HG02973 (cell line): ENCODE results near the gene HEBP1.

Experiments used
- ATAC-seq: cut with Tn5 transposase; IDR thresholded peaks from one replicate; pipeline ENCODE4 v1.9.1; 2021; ENCODE audit warnings: moderate library complexity; ENCODE audit not compliant: unreplicated experiment

HEBP1 gene

DNA sequence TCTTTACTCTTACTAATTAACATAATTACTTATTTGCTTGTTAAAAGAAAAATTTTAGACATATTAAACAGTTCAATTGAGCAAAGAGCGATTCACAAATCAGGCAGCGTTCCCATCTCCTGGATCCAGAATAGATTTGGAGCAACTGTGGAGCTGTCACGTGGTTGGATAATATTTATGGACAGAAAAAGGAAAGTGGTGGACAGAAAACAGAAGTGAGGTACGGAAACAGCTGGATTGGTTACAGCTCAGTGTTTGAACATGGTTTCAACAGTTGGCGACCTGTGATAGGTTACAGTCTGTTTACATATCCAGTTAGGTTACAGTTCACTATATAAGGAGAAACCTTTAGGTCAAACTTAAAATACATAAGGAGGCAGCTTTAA is 24.5 kb upstream of the HEBP1 start:
- ATAC-seq: no peak

DNA sequence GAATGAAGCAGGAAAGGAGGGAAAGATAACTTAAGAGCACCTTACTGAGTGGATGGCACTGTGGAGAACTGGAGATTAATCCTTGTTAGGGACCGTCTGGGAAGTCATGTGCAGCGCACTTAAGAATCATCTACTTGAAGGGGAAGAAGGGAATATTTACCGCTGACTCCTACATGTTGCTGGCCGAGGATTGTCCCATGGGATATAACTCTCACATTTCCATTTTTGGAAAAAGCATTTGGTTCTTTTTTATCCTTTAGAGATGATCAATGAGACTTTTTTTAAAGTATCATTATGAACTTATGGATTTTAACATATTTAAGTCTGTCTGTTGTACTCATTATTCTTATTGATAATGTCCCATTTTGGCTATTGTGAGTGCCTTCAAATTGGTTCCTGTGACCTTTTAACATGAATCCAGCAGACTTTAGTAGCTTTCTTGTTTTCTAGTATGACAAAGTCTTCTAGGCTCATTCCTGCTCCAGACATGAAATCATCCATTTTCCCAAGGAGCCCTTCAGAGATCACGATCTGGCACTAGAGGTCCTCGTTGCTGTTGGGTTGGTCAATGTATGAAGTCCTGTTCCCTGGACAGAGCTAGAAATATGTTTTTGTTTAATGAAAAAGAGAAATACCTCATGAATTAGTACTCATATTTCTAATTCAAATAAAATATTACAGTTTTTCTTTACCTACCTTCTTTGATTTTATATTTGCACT is 23.9 kb upstream of the HEBP1 start:
- ATAC-seq: no peak

DNA sequence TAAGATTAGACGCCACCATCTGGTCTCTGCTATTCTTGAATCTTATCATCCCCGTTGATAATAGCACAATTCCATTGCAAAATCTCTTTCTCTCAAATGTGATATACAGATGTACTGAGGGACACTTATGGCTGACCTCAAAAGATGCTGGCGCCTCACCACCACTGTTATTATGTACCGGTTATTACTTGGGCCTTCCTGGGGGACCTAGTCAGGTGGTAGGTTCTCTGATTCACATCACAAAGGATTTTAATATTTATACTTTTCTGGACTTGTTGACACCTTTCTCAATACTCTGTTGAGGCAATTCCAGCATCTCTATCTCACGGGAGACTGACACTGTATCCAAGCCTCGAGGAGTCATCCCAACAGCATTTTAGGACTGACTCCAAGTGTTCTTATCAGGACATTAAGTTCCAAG is 22.8 kb upstream of the HEBP1 start:
- no peak for ATAC-seq

DNA sequence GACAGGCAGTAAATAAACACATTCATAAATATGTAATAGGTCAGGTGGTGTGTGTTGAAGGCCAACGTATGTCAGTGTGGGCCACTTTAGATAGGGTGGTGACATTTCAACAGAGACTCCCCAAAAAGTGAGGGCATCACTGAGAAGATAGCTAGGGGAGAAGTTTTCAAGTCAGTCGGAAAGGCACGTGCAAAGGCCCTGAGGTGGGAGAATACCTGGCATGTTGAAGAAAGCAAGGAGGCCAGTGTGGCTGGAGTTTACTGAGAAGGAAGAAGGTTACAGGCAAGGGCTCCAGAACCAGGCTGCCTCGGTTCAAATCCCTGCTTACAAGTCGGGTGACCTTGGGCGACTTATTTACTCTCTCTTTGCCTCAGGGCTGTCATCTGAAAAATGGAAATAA is 11.0 kb upstream of the HEBP1 start:
- ATAC-seq: no peak

DNA sequence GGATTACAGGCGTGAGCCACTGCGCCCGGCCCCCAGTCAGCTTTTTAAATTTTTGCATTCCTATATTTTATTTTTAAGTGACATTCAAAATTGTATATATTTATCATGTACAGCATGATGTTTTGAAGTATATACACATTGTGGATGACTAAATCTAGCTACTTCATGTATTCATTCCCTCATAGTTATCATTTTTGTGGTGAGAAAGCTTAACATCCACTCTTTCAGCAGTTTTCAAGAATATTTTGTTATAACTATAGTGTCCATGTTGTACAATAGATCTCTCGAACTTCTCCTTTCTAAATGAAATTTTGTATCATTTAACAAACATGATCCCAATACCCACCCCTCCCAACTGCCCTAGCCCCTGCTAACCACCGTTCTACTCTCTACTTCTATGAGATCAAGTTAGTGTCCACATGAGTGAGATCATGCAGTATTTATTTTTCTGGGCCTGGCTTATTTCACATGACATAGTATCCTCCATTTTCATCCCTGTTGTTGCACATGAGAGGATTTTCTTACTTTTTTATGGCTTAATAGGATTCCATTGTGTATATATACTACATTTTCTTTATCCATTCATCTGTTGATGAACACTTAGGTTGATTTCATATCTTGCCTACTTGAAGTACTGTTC is 8.8 kb upstream of the HEBP1 start:
- no peak for ATAC-seq

DNA sequence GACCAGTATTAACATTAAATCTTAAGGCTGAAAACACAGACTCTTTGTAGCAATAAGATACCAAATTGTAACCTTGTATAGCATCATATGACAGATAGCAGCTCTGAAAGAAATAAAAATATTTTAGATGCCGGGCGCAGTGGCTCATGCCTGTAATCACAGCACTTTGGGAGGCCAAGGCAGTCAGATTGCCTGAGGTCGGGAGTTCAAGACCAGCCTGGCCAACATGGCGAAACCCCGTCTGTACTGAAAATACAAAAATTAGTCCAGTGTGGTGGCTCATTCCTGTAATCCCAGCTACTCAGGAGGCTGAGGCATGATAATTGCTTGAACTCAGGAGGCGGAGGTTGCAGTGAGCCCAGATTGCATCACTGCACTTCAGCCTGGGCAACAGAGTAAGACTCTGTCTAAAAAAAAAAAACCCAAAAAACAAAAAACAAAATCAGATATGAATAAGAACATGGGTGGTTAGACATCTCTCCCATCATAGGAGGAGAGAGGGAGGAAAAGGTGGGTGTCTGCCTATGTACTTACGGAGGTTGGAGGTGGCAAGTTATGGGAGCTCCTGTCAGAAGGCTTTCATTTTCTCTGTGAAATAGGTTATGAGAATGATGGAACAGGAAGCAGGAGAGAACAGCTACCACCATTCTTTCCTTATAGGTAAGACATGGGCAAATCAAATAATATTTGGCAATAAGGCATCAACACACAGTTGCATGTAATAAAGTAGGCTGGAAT is 7.6 kb upstream of the HEBP1 start:
- no peak for ATAC-seq

DNA sequence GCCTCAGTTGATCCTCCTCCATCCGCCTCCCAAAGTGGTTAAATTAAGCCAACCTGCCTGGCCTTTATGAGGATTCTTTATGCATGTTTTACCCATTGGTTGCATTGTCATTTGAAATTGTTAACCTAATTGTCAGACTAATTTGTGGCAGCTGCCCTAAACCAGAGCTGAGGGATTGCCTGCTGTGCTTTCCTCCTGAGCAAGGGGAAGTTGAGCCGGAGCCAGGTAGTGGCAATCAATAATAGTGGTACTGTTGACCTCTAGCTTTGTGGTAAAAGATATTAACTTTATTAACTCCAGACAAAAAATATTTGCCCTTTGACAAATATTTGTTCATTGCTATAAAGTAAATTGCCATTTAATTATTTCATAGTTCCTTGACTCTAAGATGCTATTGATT is 5.6 kb upstream of the HEBP1 start:
- ATAC-seq: no peak

DNA sequence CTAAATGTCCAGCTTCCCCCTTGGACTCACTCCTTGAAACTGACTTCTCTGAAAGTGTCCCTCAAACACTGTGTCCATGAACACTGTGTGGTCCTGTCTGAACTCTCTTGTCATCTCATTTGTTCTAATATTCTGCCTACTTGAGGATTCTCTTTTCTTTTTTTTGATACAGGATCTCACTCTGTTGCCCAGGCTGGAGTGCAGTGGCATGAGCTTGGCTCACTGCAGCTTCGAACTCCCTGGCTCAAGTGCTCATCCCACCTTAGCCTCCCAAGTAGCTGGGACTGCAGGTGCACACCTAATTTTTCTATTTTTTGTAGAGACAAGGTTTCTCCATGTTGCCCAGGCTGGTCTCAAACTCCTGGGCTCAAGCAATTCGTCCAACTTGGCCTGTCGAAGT is 4.9 kb upstream of the HEBP1 start:
- no peak for ATAC-seq

DNA sequence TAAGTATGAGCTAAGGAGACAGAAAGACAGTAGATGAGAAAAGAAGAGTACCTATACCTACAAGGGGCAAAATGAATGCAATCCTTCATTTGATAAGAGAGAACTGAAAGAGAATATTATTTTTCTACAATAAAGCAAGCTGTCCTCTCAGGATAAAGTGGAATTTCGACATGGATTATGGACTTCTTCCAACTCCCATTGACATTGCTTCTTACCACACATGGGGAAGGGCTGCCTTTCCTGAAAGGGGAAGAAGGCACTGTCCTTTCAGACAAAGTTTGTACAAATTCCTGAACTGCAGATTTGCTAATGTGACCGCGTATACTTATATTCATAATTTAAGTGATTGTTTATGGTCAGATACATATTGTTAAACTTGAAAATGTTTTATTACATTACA is 4.3 kb upstream of the HEBP1 start:
- no peak for ATAC-seq

DNA sequence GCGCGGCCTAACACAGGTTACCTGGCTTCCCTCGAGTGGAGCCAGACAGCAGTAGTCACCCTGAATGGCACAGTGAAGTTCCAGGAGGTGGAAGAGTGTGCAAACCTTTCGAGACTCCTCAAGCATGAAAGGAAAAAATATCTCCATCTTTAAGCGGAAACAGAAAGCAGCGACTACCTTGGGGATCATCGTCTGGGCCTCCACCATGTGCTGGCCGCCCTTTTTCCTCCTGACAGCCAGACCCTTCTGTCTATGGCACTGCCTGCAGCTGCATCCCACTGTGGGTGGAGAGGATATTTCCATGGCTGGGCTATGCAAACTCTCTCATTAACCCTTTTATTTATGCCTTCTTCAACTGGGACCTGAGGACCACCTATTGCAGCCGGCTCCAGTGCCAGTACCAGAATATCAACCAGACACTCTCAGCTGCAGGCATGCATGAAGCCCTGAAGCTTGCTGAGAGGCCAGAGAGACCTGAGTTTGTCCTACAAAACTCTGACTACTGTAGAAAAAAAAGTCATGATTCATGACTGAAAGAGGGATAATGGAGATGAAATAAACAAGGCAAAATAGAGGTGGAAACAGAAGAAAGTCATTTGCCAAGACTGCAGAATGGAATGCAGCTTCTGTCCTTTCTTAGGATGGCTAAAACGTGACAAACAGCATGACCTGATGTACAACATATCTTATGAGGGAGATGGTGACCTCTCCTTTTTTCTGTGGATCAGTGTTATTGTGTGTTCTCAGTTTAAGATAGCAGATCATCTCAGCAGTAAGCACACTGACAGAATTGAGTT is 2.4 kb upstream of the HEBP1 start:
- ATAC-seq: no peak

DNA sequence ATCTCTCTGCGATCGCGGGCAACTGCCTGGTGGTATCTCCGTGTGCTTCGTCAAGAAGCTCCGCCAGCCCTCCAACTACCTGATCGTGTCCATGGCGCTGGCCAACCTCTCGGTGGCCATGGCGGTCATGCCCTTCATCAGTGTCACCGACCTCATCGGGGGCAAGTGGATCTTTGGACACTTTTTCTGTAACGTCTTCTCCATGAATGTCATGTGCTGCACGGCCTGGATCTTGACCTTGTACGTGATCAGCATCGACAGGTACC is 1.6 kb upstream of the HEBP1 start:
- ATAC-seq: no peak

DNA sequence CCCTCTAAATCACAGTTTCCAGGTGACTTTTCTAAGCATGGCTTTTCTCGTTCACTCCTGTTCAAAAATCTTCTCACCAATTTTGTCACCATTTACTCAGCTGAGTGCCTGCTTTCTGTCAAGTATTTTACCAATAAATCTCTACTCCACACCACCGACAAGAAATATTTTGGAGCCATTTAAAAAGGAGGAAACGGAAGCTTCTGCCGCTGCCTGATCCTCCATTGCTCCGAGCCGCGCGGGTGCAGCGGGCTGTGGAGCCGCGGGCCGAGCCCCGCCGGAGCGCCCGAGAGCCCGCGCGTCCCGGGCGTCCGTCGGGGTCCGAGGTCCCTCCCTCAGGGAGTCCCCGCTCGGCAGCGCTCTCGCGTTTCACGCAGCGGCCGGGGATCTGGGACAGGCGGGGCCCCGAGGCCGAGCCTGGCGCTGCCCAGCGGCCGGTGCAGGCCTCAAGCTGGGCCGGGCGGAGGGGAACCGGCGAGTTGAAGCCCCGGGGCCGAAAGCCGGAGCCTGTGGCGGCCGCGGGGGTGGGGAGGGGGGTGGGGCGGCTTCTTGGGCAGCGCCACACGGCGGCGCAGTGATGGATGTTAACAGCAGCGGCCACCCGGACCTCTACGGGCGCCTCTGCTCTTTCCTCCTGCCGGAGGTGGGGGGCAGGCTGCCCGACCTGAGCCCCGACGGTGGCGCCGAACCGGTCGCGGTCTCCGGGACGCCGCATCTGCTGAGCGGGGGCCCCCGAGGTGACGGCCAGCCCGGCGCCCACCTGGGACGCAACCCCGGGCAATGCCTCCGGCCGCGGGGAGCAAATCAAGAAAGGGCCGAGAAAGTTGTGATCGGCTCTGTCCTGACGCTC is 1.1 kb upstream of the HEBP1 start:
- ATAC-seq: no peak

DNA sequence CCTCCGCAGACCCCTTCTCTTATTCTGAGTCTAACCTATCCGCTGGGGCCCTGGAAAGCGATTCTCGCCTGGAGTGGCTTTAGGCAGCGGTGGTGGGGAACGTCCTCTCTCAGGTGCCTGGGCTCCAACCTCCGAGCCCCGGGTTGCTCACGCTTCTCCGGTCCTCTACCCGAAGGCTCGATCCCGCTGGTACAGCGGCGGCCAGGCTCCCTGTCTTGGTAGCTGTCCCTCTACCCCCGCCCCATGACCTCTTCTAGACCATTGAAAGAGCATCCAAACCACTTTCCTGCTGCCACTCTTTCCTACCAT is 505 bp upstream of the HEBP1 start:
- peak; percentile 20 for ATAC-seq

DNA sequence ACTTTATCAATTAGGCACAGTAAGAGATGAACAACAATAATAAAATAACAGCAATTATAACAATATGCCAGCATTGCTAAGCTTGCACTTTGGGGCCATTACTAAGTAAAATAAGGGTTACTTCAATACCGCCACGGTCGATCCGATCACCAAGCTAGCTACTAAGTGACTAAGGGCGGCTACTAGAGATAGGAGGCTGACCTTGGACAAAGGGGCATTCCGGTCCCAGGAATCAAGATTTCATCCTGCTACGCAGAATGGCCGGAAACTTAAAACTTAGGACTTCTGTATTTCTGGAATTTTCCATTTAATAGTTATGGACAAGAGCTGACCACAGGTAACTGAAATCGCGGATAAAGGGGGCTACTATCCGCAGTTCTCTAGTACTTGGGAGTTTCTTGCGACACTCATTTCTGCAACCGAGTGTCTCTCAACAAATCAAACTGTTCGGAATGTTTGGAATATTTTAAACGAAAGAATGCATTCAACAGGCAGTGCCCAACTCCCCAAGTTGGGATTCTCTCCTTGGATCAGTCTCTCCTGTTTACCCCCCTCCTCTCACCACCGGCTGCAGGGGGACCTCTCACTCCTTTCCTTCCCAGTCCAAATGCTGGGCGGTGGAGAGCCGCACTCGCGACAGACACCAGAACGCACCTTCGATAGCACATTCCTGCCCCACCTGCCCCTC is 650 bp downstream of the HEBP1 start:
- ATAC-seq: no peak

DNA sequence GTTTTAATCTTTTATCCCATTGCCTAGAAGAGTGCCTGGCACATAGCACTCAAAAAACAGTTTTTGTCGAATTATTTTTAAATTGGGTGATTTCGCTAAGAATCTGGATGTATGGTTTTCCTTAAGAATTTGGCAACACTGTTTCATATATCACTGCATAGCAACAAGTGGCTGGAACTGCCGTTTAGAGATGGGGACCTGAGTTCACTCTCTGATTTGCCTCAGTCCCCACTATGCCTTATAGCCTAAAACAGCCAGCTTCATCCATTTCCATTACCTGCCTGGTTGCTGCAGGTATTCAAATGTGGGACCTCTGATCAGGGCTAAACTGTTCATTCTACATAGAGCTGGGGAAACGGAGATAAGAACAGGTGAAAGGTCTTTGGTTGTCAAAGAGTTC is 1.8 kb downstream of the HEBP1 start:
- no peak for ATAC-seq

DNA sequence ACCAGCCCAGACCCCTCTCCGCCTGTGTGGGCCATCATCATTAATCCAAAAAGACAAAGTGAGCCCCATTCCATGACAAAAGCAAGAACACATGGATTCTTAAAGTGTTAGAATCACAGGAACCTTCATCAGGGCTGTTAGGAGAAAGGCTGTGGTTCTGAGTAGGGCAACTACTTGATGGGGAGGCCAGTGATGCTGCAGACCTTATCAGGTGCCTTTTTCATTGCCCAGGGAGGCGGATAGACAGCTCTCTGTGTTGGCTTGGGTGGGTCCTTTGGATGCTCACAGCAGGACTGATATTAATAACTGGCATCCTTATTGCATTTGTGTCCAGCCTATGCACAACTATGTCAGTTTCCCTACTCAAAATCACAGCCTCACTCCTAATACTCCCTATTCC is 2.3 kb downstream of the HEBP1 start:
- no peak for ATAC-seq

DNA sequence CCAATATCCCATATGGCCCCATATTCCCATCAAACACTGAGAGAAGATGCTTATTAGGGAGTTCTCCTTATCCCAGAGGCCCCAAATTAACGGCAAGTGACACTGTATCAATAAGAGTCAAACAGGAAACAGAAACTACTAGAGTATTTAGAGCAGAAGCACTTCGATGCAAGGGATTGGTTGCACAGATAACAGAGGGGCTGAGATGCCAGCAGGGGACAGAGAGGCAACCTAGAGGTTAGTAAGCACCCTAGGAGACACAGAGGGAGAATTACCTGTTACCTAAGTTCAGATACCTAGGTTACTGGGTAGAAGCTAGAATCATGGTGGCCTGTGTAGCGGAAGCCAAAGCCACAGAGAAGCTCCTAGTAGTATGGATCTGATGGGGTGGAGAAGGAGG is 2.9 kb downstream of the HEBP1 start:
- no peak for ATAC-seq

DNA sequence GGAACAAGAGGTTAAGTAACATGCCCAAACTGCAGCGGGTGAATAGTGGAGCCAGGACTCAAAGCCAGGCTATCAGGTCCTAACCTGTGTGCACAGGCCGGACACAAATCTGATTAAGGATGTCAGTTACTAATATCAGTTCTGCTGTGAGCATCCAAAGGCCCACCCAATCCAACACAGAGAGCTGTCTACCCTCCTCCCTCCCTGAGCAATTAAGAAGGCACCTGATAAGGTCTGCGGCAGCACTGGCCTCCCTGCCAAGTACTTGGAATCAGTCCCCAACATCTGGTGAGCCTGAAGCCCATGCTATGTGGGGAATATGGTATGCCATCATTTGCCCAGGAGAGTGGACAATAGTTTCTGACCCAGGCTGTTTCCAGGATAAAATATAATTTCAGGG is 3.9 kb downstream of the HEBP1 start:
- no peak for ATAC-seq

DNA sequence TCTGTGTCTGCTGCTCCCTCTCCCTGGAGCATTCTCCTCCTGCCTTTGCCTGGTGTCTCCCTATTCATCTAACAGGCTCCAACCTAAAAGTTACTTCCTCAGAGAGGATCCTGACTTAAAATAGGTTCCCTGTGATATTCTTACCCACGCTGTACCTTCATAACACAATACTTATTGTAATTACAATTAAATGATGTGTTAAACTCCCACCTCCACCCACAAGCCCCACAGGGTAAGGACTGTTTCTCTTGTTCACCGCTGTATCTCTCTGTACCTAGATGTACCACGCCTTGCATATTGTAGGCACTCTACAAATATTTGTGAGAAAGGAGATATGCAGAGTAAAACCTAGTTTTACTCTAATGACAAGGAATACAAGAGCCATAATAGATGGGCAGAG is 5.0 kb downstream of the HEBP1 start:
- ATAC-seq: no peak

DNA sequence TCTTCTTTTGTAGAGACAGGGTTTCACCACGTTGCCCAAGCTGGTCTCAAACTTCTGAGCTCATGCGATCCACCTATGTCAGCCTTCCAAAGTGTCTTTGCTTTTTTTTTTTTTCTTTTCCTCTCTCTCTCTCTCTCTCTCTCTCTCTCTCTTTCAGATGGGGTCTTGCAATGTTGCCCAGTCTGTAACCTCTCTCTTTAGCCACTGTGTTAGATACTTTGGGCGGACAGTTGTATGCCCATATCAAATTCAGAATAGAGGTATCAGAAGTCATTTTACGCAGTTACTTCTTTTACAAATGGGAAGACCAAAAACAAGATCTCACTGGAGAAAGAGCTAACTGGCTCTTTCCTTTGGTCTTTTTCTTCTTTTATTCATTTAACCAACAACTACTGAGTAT is 6.7 kb downstream of the HEBP1 start:
- no peak for ATAC-seq
